Thoracic aorta (tissue), 2 donors: ENCODE data around the gene RHOBTB3. TPM values are rescaled to one million over a fixed set of nuclear protein-coding genes. Genes with fewer than 3 reads are reported as not detected.
A peak's percentile ranks its signal among the peaks of the same experiment; 100 is the strongest.

Experiments
- ATAC-seq: fragments of 150-250 bp; one replicate; pipeline ENCODE4 v1.8.0; 2017; ENCODE audit warnings: low read depth; ENCODE audit not compliant: insufficient number of reproducible peaks, low FRiP score
- DNase-seq: peaks from one replicate; pipeline ENCODE4 v3.0.0-alpha.2; 2020; ENCODE audit warnings: low spot score
- H3K27ac ChIP-seq, 2 donors: fragments of 200-600 bp; sonication (generic); 1 replicate in 1 of 2; 2 replicates in 1 of 2; pipeline ENCODE4 v1.5.1; 2016; ENCODE audit warnings: mild to moderate bottlenecking in 2 of 2, moderate library complexity in 2 of 2
- H3K27me3 ChIP-seq: fragments of 200-600 bp; sonication (generic); replicated peaks from 2 replicates; pipeline ENCODE4 v1.6.0; 2016; ENCODE audit warnings: mild to moderate bottlenecking; ENCODE audit not compliant: insufficient read depth
- H3K36me3 ChIP-seq: fragments of 200-600 bp; sonication (generic); one replicate; pipeline ENCODE4 v1.5.1; 2016
- H3K4me1 ChIP-seq, 2 donors: fragments of 200-600 bp; sonication (generic); 1 replicate in 1 of 2; 2 replicates in 1 of 2; pipeline versions ENCODE4 v1.5.1 to v1.6.0; 2016; ENCODE audit warnings: low read depth in 2 of 2, mild to moderate bottlenecking in 1 of 2; ENCODE audit not compliant: control insufficient read depth in 1 of 2
- H3K4me3 ChIP-seq: fragments of 200-600 bp; sonication (generic); 2 replicates; pipeline ENCODE4 v1.5.1; 2016; ENCODE audit warnings: mild to moderate bottlenecking
- H3K9me3 ChIP-seq: fragments of 200-600 bp; sonication (generic); 2 replicates; pipeline ENCODE4 v1.5.1; 2016
- total RNA-seq, 2 donors: library from RNA; depleted of rRNA; stranded (reverse); fragments of >200 nt; gene quantifications; one replicate each; pipeline versions ENCODE4 v1.1.0 to v1.2.3, GENCODE V29; 2016
- TF ChIP-seq, protein P1 (sequence below): fragments of 200-600 bp; sonication (generic); IDR thresholded peaks from one replicate; pipeline ENCODE4 v1.5.1; 2019; ENCODE audit warnings: antibody characterized with exemption

The RHOBTB3 gene
- total RNA-seq, 2 donors from 2014 or later = 34.1 to 71.2 TPM

DNA sequence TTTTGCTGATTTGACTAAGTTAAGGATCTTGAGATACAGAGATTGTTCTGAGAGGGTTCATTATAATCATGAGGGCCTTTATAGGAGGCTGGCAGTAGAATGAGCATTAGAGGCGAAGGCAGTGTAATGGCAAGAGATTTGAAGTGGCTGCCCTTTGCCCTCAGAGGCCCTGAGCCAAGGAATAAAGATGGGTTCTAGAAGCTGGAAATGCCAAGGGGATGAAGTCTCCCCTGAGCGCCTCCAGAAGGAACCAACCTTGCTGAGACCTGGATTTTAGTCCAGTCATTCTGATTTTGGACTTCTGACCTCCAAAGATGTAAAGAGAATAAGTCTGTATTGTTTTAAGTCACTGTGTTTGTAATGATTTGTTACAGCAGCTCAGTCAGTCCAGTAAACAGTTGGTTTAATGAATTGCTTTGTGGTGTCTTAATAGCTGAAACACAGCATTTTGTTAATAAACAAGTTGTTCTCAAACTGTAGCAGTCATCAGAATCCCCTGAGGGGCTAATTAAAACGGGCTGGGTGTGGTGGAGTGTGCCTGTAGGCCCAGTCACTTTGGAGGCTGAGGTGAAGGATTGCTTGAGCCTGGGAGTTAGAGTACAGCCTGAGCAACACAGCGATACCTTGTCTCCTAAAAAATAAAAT lies 68.2 kb downstream of the RHOBTB3 start:
- TF ChIP-seq, protein P1, sequence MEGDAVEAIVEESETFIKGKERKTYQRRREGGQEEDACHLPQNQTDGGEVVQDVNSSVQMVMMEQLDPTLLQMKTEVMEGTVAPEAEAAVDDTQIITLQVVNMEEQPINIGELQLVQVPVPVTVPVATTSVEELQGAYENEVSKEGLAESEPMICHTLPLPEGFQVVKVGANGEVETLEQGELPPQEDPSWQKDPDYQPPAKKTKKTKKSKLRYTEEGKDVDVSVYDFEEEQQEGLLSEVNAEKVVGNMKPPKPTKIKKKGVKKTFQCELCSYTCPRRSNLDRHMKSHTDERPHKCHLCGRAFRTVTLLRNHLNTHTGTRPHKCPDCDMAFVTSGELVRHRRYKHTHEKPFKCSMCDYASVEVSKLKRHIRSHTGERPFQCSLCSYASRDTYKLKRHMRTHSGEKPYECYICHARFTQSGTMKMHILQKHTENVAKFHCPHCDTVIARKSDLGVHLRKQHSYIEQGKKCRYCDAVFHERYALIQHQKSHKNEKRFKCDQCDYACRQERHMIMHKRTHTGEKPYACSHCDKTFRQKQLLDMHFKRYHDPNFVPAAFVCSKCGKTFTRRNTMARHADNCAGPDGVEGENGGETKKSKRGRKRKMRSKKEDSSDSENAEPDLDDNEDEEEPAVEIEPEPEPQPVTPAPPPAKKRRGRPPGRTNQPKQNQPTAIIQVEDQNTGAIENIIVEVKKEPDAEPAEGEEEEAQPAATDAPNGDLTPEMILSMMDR = no peak
- ATAC-seq = no peak
- H3K27ac ChIP-seq = no peak overlapping the region

DNA sequence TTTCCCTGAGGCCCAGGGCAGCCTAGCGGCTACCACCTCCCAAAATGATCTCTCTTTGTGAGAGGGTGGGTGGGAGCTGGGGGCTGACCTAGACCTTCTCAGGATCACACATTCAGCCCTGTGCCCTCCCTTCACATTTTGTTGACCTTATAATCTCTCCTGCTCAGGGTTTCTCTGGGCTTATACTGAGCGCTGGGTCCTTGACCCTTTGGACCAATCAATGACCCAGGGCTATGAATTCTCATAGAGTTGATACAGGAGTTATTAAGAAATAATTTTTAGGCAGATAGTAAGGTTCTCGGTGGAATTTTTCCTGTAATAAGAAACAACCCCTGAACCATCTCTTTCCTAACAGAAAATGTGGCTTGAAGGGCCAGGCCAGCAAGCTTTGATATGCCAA lies 69.4 kb downstream of the RHOBTB3 start:
- H3K9me3 ChIP-seq = no peaks in the 10 kb centered on the region
- H3K36me3 ChIP-seq = no peaks in the 10 kb centered on the region
- no peak for ATAC-seq
- TF ChIP-seq, protein P1 = no peak
- no peak overlapping the region for H3K4me3 ChIP-seq
- no peaks in the 10 kb centered on the region for H3K27me3 ChIP-seq
- H3K4me1 ChIP-seq = peaks cover 0 to 5% of the 10 kb centered on the region in 2 donors
- H3K27ac ChIP-seq = no peak overlapping the region
- DNase-seq = no peak

More for the DNA sequence above, 68.2 kb downstream of the RHOBTB3 start:
- no peak overlapping the region for H3K4me3 ChIP-seq
- no peak for DNase-seq
- no peaks in the 10 kb centered on the region for H3K36me3 ChIP-seq
- no peaks in the 10 kb centered on the region for H3K9me3 ChIP-seq
- no peaks in the 10 kb centered on the region for H3K27me3 ChIP-seq
- H3K4me1 ChIP-seq = peaks cover 0 to 5% of the 10 kb centered on the region in 2 donors

DNA sequence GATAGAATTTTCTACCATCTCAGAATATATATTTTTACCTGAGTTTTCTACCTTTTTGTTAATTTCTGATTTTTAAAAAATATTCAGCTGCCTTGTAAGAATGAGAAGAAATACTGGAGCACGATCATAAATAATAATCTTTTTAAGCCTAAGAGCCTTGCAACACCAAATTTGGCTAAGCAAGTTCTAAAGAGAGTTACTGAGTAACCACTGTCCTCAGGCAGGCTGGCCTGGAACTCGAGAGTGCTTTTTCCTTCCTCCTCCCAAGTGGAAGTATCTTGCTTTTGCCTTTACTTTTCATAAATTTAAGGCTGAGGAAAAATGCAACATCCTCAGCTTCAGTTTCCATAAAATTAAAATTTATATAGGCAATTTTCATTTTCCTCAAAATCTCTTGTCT lies 70.4 kb downstream of the RHOBTB3 start:
- Histone ChIP-seq H3K27ac (no peak overlapping the region), H3K27me3 (no peaks in the 10 kb centered on the region), H3K9me3 (no peaks in the 10 kb centered on the region), H3K4me1 (peaks cover 0 to 5% of the 10 kb centered on the region in 2 donors), H3K36me3 (no peaks in the 10 kb centered on the region), H3K4me3 (no peak overlapping the region)
- TF ChIP-seq, protein P1 = no peak
- no peak for DNase-seq
- ATAC-seq = no peak

DNA sequence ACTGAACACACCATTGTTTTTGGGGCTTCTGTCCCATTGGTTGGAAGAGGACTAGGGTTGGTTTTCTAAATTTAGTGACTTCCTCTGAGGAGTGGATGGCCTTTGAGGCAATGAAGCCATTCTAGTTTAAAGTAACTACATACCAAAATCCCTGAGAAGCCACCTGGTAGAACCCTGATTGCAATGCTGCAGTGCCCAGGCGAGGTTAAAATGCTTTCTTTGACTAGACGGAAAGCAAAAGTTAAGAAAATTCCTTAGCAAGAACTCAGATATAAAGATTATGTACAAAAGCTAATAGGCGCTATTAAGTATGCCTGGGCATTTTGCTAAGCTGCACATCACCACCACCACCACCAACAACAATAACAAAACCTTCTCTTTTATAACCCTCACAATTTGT lies 70.8 kb downstream of the RHOBTB3 start:
- Histone ChIP-seq H3K27ac (no peak overlapping the region), H3K9me3 (no peaks in the 10 kb centered on the region), H3K36me3 (no peaks in the 10 kb centered on the region), H3K4me3 (no peak overlapping the region), H3K27me3 (no peaks in the 10 kb centered on the region), H3K4me1 (peaks cover 0 to 5% of the 10 kb centered on the region in 2 donors)
- TF ChIP-seq, protein P1 = no peak
- DNase-seq (no peak), ATAC-seq (no peak)

DNA sequence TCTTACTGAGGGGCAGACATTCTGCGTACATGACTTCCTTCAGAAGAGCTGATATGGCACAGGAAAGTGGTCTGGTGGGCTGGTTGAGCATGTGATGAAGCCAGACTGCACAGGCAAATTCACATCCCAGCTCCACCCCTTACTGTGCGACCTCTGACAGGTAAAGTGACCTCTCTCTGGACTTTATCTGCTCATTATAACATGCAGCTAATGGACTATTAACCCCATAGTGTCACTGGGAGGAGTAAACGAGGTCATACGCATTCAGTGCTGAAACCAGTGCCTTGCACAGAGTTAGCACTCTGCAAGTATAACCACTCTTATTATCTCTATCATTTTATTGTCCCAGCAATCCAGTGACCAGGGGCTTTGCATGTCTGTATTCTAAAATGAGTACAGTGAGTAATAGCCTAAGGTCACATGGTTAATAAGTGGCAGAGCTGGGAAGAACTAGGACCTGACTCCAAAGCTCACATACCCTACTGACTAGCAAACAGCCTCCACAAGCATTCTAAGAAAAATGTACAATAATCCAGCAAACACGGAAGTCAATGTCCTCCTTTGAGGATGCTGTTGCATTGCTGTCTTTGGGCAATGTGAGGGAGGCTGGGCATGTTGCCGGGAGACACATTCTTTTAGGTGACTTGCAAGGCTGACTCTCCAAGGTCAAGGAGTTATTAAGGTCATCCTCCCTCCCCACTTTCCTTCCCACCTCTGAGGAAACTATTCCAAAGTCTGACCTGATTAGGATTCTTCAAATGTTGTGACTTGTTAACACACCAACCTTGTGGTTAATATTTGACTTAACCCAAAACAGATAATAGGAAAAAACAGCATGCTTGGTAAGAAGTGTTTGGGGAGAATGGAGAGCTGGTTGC lies 72.4 kb downstream of the RHOBTB3 start:
- Histone ChIP-seq H3K36me3 (no peaks in the 10 kb centered on the region), H3K27ac (no peak overlapping the region), H3K4me1 (peaks cover 2 to 12% of the 10 kb centered on the region in 2 donors), H3K4me3 (no peak overlapping the region), H3K27me3 (no peaks in the 10 kb centered on the region), H3K9me3 (no peaks in the 10 kb centered on the region)
- TF ChIP-seq, protein P1 = no peak
- ATAC-seq (peak; percentile 56), DNase-seq (no peak)
